Endothelial cell of umbilical vein (primary cell): Measurements from ENCODE around the gene OPCML. TPM values are rescaled to one million over a fixed set of nuclear protein-coding genes. Genes with fewer than 3 reads are reported as not detected.

Experiments used
- BruUV-seq: library from RNA; stranded (reverse); fragments of 400-500 nt; replicated peaks from 2 replicates; lab custom pipeline; 2021; lab: Mats Ljungman, UMichigan
- CTCF ChIA-PET: fragments of 300-600, 350-600 bp; sonication (Branson Sonifier 250); formaldehyde crosslinking; loops from one replicate; lab custom pipeline; 2021; ENCODE audit warnings: antibody characterized with exemption, inconsistent platforms; lab: Charles Lee
- POLR2A ChIA-PET: fragments of 300-600, 350-600 bp; sonication (Branson Sonifier 250); formaldehyde crosslinking; loops from one replicate; lab custom pipeline; 2021; ENCODE audit warnings: antibody characterized with exemption, inconsistent platforms; lab: Charles Lee
- DNase-seq: peaks from one replicate; pipeline ENCODE4 v3.0.0-alpha.2; 2011; ENCODE audit warnings: low read depth, low spot score
- FAIRE-seq: peaks from 2 replicates; lab custom pipeline; 2011; peaks lifted over from hg19 to GRCh38; lab: Jason Lieb, UNC
- H2AFZ ChIP-seq: 2 replicates; pipeline ENCODE4 v1.6.0; 2012; ENCODE audit warnings: low read depth, low read length, control low read depth, inconsistent platforms
- H3K27ac ChIP-seq: 2 replicates; pipeline ENCODE4 v1.5.1; 2011; ENCODE audit warnings: low read depth, mild to moderate bottlenecking, control low read depth, low read length, moderate library complexity; ENCODE audit not compliant: insufficient read depth
- H3K27me3 ChIP-seq, 2 experiments: 2 replicates each; pipeline versions ENCODE4 v1.6.0 to v1.6.1; 2011; ENCODE audit warnings: low read length in 2 of 2, mixed read lengths in 1 of 2; ENCODE audit not compliant: control insufficient read depth in 2 of 2, insufficient read depth in 2 of 2
- H3K36me3 ChIP-seq, 2 experiments: 2 replicates in 1 of 2; 3 replicates in 1 of 2; pipeline ENCODE4 v1.5.1; 2011; ENCODE audit warnings: low read length in 2 of 2, mild to moderate bottlenecking in 1 of 2, moderate library complexity in 1 of 2; ENCODE audit not compliant: control insufficient read depth in 2 of 2, insufficient read depth in 2 of 2; ENCODE audit errors: extremely low read depth in 1 of 2
- H3K4me1 ChIP-seq: 3 replicates; pipeline ENCODE4 v1.5.1; 2011; ENCODE audit warnings: mild to moderate bottlenecking, low read length; ENCODE audit not compliant: control insufficient read depth, insufficient read depth; ENCODE audit errors: extremely low read depth
- H3K4me2 ChIP-seq: 2 replicates; pipeline ENCODE4 v1.6.1; 2011; ENCODE audit warnings: low read length, control low read depth, mixed read lengths; ENCODE audit not compliant: insufficient read depth
- H3K4me3 ChIP-seq, 3 experiments: fragments of 200-600 bp in 1 of 3; sonication (generic), shearing (Covaris generic) in 1 of 3; replicated peaks in 1 of 3; 2 replicates each; pipeline ENCODE4 v1.5.1; 2011 to 2016; ENCODE audit warnings: control low read depth in 3 of 3, low read length in 3 of 3, mild to moderate bottlenecking in 2 of 3, inconsistent platforms in 1 of 3, low read depth in 1 of 3, moderate library complexity in 1 of 3; ENCODE audit not compliant: insufficient read depth in 1 of 3
- H3K79me2 ChIP-seq: 2 replicates; pipeline ENCODE4 v1.6.0; 2012; ENCODE audit warnings: low read length, inconsistent platforms; ENCODE audit not compliant: control insufficient read depth, insufficient read depth
- H3K9ac ChIP-seq: replicated peaks from 2 replicates; pipeline ENCODE3; 2011; ENCODE audit warnings: low read length, control low read depth; ENCODE audit not compliant: insufficient read depth; ENCODE audit errors: extremely low read depth
- H3K9me1 ChIP-seq: replicated peaks from 3 replicates; pipeline ENCODE4 v1.6.0; 2011; ENCODE audit warnings: mild to moderate bottlenecking, low read length; ENCODE audit not compliant: control insufficient read depth, insufficient read depth; ENCODE audit errors: extremely low read depth
- H3K9me3 ChIP-seq: replicated peaks from 2 replicates; pipeline ENCODE4 v1.5.1; 2012; ENCODE audit warnings: low read length, inconsistent platforms; ENCODE audit not compliant: control insufficient read depth, insufficient read depth
- H4K20me1 ChIP-seq: replicated peaks from 2 replicates; pipeline ENCODE3; 2011; ENCODE audit warnings: mild to moderate bottlenecking, low read length; ENCODE audit not compliant: control insufficient read depth, insufficient read depth; ENCODE audit errors: extremely low read depth
- CTCF ChIP-seq, 2 donors: IDR thresholded peaks; 1 replicate in 1 of 2; 2 replicates in 1 of 2; pipeline ENCODE4 v1.5.1; 2011; ENCODE audit warnings: low read length in 2 of 2, mild to moderate bottlenecking in 2 of 2, moderate library complexity in 2 of 2, control low read depth in 1 of 2, inconsistent platforms in 1 of 2, low read depth in 1 of 2; ENCODE audit not compliant: insufficient read depth in 1 of 2; ENCODE audit errors: extremely low read depth in 1 of 2
- EZH2 ChIP-seq: IDR thresholded peaks from 2 replicates; pipeline ENCODE4 v1.6.1; 2012; ENCODE audit warnings: borderline replicate concordance, low read depth, mild to moderate bottlenecking, moderate library complexity, low read length, inconsistent platforms; ENCODE audit not compliant: severe bottlenecking
- FOS ChIP-seq: IDR thresholded peaks from 2 replicates; pipeline ENCODE4 v1.6.1; 2011; ENCODE audit warnings: mild to moderate bottlenecking, low read length, moderate library complexity, borderline replicate concordance; ENCODE audit not compliant: insufficient read depth
- GATA2 ChIP-seq: IDR thresholded peaks from 2 replicates; pipeline ENCODE4 v1.7.0; 2011; ENCODE audit warnings: low read depth, mild to moderate bottlenecking, moderate library complexity, mixed read lengths, low read length; ENCODE audit not compliant: insufficient read length, insufficient read depth
- JUN ChIP-seq: IDR thresholded peaks from 2 replicates; pipeline ENCODE4 v1.6.1; 2011; ENCODE audit warnings: borderline replicate concordance, low read depth; ENCODE audit not compliant: insufficient read length, insufficient read depth
- MYC ChIP-seq: IDR thresholded peaks from one replicate; pipeline ENCODE4 v1.6.1; 2011; ENCODE audit warnings: mild to moderate bottlenecking, low read depth, low read length
- POLR2A ChIP-seq: IDR thresholded peaks from 2 replicates; pipeline ENCODE4 v1.6.1; 2012; ENCODE audit warnings: low read depth, mild to moderate bottlenecking, control low read depth, low read length
- POLR2AphosphoS5 ChIP-seq: IDR thresholded peaks from 2 replicates; pipeline ENCODE4 v1.6.1; 2012; ENCODE audit warnings: low read depth, mild to moderate bottlenecking, control low read depth, low read length, moderate library complexity; ENCODE audit not compliant: insufficient read depth
- dilution Hi-C: fragments of 300-500 bp; cut with MboI; formaldehyde crosslinking; loops from one replicate; pipeline ENCODE4 v1.15.0; 2019; ENCODE audit warnings: low sequenced_read_pairs; ENCODE audit not compliant: extremely low pct_ligation_motif_present
- intact Hi-C: fragments of 100-400 bp; cut with micrococcal nuclease; formaldehyde crosslinking; loops from one replicate; pipeline ENCODE4 v1.10.0; 2022
- polyA plus RNA-seq, 4 experiments: library from polyadenylated mRNA; depleted of rRNA in 3 of 4; stranded (reverse) in 3 of 4; unstranded in 1 of 4; fragments of >200 nt; gene quantifications; 2 replicates each; pipeline versions ENCODE4 v1.2.1 to v1.2.3, GENCODE V29; 2011 to 2012; ENCODE audit warnings: missing spikeins in 1 of 4
- total RNA-seq: library from RNA; stranded (reverse); gene quantifications from 2 replicates; pipeline ENCODE4 v1.2.3, GENCODE V29; 2021
- TF ChIP-seq, protein P1 (sequence below): IDR thresholded peaks from 2 replicates; pipeline ENCODE4 v1.6.1; 2011; ENCODE audit not compliant: insufficient read depth, insufficient read length

The OPCML gene
- total and polyA plus RNA-seq, 2 donors (not counting 3 experiments of a cell fraction or from before 2014, with no cell fraction given), result not detected

DNA sequence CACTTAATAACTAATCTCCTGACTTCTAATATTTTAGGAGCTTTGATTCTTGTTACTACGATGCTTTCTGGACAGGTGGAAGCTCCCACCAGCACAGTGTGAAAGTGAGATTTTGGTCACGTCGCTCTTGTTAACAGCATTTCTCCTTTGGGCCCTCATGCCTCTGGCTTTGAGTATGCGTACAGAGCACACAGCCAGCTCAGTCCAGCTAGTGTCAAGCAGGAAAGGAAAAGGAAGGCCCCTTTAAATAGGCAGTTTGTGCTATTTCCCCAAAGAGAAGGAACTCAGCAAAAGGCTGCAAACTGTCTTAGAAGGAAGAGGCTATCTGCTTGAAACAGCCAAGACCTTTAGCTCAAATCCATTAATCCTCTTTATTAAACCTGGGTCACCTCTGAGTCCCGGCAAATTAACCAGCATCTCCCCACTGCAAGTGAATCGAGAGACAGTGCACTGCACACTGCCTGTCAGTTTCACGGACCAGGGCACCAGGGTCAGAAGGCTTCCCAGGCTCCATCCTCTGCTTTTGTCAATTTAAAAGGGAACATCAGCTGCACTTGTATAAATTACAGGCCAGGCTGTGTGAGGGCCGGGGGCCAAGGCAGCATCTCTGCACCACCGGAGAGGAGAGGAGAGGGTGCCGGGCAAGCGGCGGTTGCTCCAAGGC is 34.7 kb downstream of the OPCML start:
- BruUV-seq, result no TSS peak
- Histone ChIP-seq H3K27me3 (no peaks in the 10 kb centered on the region), H3K4me2 (no peak overlapping the region), H3K36me3 (no peaks in the 10 kb centered on the region), H2AFZ (no peak overlapping the region), H3K9ac (no peak overlapping the region), H3K4me1 (no peaks in the 10 kb centered on the region), H3K4me3 (no peak overlapping the region), H3K27ac (no peak overlapping the region), H3K79me2 (no peaks in the 10 kb centered on the region), H3K9me3 (peaks cover 8% of the 10 kb centered on the region), H4K20me1 (no peaks in the 10 kb centered on the region), H3K9me1 (no peaks in the 10 kb centered on the region)
- TF ChIP-seq CTCF (IDR thresholded peaks at IDR 0.05; ENCODE audit: extremely low read depth in 1 of 2, insufficient read depth in 1 of 2, low read depth in 1 of 2, low read length in 2 of 2), result no peak
- no peak for TF ChIP-seq FOS
- TF ChIP-seq JUN, result no peak
- no peak for TF ChIP-seq POLR2A
- TF ChIP-seq POLR2AphosphoS5, result no peak
- TF ChIP-seq GATA2, result no peak
- TF ChIP-seq, protein P1, sequence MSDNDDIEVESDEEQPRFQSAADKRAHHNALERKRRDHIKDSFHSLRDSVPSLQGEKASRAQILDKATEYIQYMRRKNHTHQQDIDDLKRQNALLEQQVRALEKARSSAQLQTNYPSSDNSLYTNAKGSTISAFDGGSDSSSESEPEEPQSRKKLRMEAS, result no peak
- no peak for TF ChIP-seq MYC
- TF ChIP-seq EZH2, result no peak
- CTCF ChIA-PET, result no interaction called here
- dilution Hi-C loops, result no loop called here
- no peak for FAIRE-seq
- intact Hi-C loops, result no loop called here
- DNase-seq, result no peak
- POLR2A ChIA-PET, result no interaction called here
